ENCODE data around the gene NEUROG3.

Gene NEUROG3

GRCh38 chr10:69573056-69573806 is at the start of gene NEUROG3:
TSS of gene NEUROG3 (minus strand) at chr10:69573422. CDS start at chr10:69573043, 379 bp downstream.
- DNase-seq (ENCODE audit: low read depth, low spot score) = peak; percentile 78

- DNase-seq (ENCODE audit: low read depth, low spot score) = no peak
Observed at GRCh38 chr10:69620625-69621024, 47.4 kb upstream of the NEUROG3 start.

DNA sequence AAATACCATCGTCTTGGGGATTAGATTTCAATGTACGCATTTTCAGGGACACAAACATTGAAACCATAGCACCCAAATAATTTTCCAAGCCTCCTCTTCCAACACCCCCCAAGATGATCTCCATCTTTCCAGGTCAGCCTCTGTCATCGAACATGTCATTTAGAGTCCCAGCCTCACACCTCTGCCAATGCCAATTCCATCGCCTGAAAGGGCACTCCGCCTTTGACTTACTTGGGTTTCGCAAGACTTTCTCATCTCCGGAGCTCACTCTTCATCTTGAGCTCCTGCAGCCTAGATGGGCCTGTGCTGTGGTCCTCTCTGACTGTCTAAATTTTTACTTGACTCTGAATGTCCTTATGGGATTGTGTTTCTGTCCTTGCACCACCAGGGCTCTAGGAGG is 46.4 kb upstream of the NEUROG3 start:
- DNase-seq (ENCODE audit: low read depth, low spot score) = no peak

- no peak for DNase-seq (ENCODE audit: low read depth, low spot score)
Observed at GRCh38 chr10:69618746-69619145, 45.5 kb upstream of the NEUROG3 start.

- no peak for DNase-seq (ENCODE audit: low read depth, low spot score)
Observed at GRCh38 chr10:69616358-69616757, 43.1 kb upstream of the NEUROG3 start.

DNA sequence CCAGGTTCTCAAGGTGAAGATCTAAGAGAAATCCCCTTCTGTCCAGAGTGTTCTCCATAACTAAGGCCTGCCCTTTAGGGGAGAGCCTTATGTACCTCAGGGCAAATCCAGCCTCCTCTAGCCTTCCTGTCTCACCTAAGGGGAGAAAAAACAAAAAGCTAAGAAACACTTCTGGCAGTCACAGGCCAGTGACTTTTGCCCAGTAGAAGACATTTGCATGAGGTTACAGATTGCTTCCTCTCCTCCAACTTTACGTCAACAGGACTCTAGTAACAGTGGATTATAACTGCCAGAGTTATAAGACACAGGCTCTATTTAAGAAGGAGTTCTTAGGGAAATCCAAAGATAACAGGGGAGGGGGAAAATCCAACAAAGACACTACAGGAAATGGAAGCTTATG is 40.9 kb upstream of the NEUROG3 start:
- no peak for DNase-seq (ENCODE audit: low read depth, low spot score)

GRCh38 chr10:69612760-69613159 is 39.5 kb upstream of the NEUROG3 start:
- DNase-seq (ENCODE audit: low read depth, low spot score) = no peak

- DNase-seq (ENCODE audit: low read depth, low spot score) = no peak
Observed at GRCh38 chr10:69609077-69609476, 35.9 kb upstream of the NEUROG3 start.

GRCh38 chr10:69600761-69601330 is 27.6 kb upstream of the NEUROG3 start:
- no peak for DNase-seq (ENCODE audit: low read depth, low spot score)

- DNase-seq (ENCODE audit: low read depth, low spot score) = no peak
Observed at GRCh38 chr10:69588358-69588757, 15.1 kb upstream of the NEUROG3 start.

GRCh38 chr10:69584624-69585023 is 11.4 kb upstream of the NEUROG3 start:
- no peak for DNase-seq (ENCODE audit: low read depth, low spot score)

GRCh38 chr10:69583106-69583505 is 9.9 kb upstream of the NEUROG3 start:
- no peak for DNase-seq (ENCODE audit: low read depth, low spot score)

DNA sequence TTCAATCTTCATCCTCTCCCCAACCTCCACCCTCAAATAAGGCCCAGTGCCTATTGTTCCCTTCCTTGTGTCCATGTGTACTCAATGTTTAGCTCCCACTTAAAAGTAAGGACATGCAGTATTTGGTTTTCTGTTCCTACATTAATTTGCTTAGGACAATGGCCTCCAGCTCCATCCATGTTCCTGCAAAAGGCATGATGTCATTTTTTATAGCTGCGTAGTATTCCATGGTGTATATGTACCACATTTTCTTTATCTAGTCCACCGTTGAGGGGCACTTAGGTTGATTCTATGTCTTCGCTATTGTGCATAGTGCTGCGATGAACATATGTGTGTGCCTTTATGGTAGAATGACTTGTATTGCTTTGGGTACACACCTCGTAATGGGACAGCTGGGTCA is 7.2 kb upstream of the NEUROG3 start:
- no peak for DNase-seq (ENCODE audit: low read depth, low spot score)

GRCh38 chr10:69579464-69580060 is 6.3 kb upstream of the NEUROG3 start:
- DNase-seq (ENCODE audit: low read depth, low spot score) = no peak

DNA sequence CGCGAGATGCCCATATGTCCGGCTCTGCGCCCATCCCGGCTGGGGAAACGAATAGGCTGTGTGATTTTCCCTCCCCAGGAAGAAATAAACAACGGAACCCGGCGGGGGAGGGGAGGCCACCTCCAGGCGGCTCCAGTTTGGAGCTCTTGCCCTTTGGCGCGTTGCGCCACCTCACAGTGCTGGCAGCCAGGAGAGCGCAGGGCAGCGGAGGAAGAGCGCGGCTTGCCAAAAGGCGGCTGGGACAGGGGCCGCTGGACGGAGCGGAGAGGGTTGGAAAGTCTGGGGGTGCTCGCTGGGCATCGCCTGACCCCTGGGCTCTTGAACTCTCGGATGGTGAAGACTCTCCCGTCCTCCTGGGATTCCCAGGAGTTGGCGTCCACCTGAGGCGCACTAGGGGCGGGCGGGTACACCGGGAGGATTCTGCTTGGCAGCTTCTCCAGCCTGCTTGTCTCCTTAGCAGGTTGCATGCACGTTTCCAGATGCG is 5.3 kb upstream of the NEUROG3 start:
- DNase-seq (ENCODE audit: low read depth, low spot score) = peak; percentile 36

- DNase-seq (ENCODE audit: low read depth, low spot score) = peak; percentile 39
Observed at GRCh38 chr10:69577268-69578232, 4.3 kb upstream of the NEUROG3 start.

DNA sequence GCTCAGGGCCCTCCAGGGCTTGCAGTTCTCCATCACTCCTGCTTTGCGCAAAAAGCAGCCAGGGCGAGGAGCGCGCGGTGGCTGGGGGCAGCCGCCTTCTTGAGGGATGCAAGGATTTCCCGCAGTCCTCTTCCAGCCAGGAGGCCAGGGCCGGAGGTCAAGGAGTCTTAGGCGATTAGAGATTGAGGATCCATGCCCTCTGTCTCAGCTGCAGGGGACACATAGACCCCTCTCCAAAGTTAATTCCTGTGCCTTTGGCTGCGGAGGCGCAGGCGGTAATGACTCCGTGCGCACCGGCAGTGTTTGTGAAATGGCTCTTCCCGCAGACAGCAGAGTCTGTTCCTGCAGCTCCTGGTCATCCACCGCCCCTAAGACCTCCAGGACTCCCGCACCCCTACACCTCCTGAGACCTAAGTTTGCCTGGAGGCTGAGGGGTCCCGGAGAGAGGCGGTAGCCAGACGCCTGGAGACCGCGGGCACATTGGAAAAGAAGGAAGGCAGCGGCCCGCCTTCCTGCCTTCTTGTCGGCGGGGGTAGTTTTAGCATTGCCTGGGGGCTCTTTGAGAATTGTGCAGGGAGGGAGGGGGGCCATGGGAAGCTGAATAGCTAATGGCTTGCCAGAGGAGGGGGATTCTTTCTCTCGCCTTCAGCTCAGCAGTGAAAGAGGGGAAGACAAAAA is 3.3 kb upstream of the NEUROG3 start:
- peak; percentile 72 for DNase-seq (ENCODE audit: low read depth, low spot score)

- DNase-seq (ENCODE audit: low read depth, low spot score) = no peak
Observed at GRCh38 chr10:69575164-69575722, 2.0 kb upstream of the NEUROG3 start.

DNA sequence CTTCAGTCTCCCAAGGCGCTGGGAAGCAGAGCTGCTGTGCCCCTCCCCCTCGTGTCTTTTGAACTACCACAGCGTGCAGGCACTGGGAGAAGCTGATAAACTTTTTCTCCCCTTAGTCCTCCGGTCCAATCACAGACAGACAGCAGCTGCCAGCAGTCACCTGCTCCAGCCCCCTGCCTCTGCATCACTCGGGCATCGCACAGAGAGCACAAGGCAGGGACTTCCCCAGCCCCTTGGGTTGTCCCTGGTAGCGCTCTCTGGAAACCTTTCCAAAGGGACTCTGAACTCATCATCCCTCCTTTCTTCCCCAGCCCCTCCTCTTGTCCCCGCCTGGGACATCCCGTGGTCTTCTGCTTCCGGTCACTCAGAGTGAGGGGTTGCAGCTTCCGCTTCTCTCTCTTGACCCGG is 1.4 kb upstream of the NEUROG3 start:
- DNase-seq (ENCODE audit: low read depth, low spot score) = peak; percentile 60

DNA sequence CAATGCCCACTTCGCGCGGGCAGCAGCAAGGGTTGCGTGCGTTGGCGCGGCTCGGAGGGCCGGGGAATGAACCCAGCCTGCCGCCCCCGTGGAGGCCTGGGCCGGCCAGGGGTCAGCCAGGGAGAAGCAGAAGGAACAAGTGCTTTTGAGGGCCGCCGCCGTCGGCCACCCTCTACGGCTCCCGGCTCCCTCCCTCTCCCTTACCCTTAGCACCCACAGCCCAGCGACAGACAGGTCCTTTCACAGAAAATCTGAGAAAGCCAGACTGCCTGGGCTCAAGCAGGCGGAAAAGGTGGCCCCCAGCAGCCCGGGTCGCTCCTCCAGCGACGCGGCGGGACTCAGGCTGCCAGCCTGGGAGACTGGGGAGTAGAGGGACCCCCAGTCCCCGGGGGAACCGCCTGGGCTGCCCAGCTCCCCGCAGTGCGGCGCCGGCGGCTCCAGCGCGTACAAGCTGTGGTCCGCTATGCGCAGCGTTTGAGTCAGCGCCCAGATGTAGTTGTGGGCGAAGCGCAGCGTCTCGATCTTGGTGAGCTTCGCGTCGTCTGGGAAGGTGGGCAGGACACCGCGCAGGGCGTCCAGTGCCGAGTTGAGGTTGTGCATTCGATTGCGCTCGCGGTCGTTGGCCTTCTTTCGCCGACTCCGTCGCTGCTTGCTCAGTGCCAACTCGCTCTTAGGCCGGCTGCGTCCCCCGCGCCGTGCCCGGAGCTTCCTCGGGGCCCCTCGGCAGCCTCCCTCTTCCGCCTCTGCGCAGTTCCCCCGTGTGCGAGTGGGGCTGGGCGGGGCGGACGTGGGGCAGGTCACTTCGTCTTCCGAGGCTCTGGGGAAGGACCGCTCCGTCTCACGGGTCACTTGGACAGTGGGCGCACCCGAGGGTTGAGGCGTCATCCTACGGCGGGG is 815 bp downstream of the NEUROG3 start:
- peak; percentile 34 for DNase-seq (ENCODE audit: low read depth, low spot score)

All from ELF-1 (cell line).